Osteoblast (primary cell): Measurements from ENCODE around the gene CSTF3. TPM values are rescaled to one million over a fixed set of nuclear protein-coding genes. Genes with fewer than 3 reads are reported as not detected.
A peak's percentile ranks its signal among the peaks of the same experiment; 100 is the strongest.

Experiments used
- DNase-seq: peaks from one replicate; pipeline ENCODE4 v3.0.0; 2011; ENCODE audit warnings: low spot score, mixed read lengths; ENCODE audit not compliant: insufficient read length; ENCODE audit errors: missing footprints
- H2AFZ ChIP-seq: 2 replicates; pipeline ENCODE4 v1.6.0; 2011; ENCODE audit warnings: mild to moderate bottlenecking, low read length
- H3K27ac ChIP-seq: 2 replicates; pipeline ENCODE4 v1.5.1; 2011; ENCODE audit warnings: mild to moderate bottlenecking, low read depth, low read length, moderate library complexity
- H3K27me3 ChIP-seq: 2 replicates; pipeline ENCODE4 v1.6.0; 2012; ENCODE audit warnings: mild to moderate bottlenecking, control low read depth, inconsistent platforms, low read length, moderate library complexity; ENCODE audit not compliant: insufficient read depth
- H3K36me3 ChIP-seq: 2 replicates; pipeline ENCODE4 v1.5.1; 2011; ENCODE audit warnings: mild to moderate bottlenecking, low read length, control low read depth, moderate library complexity; ENCODE audit not compliant: insufficient read depth
- H3K4me1 ChIP-seq: 2 replicates; pipeline ENCODE4 v1.5.1; 2011; ENCODE audit warnings: mild to moderate bottlenecking, low read length, control low read depth, moderate library complexity; ENCODE audit not compliant: insufficient read depth
- H3K4me2 ChIP-seq: 2 replicates; pipeline ENCODE4 v1.6.0; 2011; ENCODE audit warnings: mild to moderate bottlenecking, low read length; ENCODE audit not compliant: insufficient read depth
- H3K4me3 ChIP-seq: fragments of 200-600 bp; sonication (generic); 3 replicates; pipeline ENCODE4 v1.5.1; 2012; ENCODE audit warnings: mild to moderate bottlenecking, low read length, inconsistent platforms; ENCODE audit not compliant: insufficient read depth
- H3K79me2 ChIP-seq: 2 replicates; pipeline ENCODE4 v1.6.0; 2012; ENCODE audit warnings: mild to moderate bottlenecking, low read length, control low read depth, inconsistent platforms; ENCODE audit not compliant: insufficient read depth
- H3K9me3 ChIP-seq: 2 replicates; pipeline ENCODE4 v1.5.1; 2011; ENCODE audit warnings: low read depth, low read length, control low read depth
- H4K20me1 ChIP-seq: 2 replicates; pipeline ENCODE4 v1.6.0; 2012; ENCODE audit warnings: mild to moderate bottlenecking, low read length, control low read depth; ENCODE audit not compliant: insufficient read depth
- total RNA-seq: library from RNA; depleted of rRNA; stranded (reverse); fragments of >200 nt; gene quantifications from 2 replicates; pipeline ENCODE4 v1.2.3, GENCODE V29; 2012
- TF ChIP-seq, protein P1 (sequence below): IDR thresholded peaks from 2 replicates; pipeline ENCODE4 v1.5.1; 2011; ENCODE audit warnings: mild to moderate bottlenecking, low read depth, low read length, moderate library complexity; ENCODE audit errors: extremely low read depth

The CSTF3 gene
- total RNA-seq, 1 donor: 16.3 TPM

DNA sequence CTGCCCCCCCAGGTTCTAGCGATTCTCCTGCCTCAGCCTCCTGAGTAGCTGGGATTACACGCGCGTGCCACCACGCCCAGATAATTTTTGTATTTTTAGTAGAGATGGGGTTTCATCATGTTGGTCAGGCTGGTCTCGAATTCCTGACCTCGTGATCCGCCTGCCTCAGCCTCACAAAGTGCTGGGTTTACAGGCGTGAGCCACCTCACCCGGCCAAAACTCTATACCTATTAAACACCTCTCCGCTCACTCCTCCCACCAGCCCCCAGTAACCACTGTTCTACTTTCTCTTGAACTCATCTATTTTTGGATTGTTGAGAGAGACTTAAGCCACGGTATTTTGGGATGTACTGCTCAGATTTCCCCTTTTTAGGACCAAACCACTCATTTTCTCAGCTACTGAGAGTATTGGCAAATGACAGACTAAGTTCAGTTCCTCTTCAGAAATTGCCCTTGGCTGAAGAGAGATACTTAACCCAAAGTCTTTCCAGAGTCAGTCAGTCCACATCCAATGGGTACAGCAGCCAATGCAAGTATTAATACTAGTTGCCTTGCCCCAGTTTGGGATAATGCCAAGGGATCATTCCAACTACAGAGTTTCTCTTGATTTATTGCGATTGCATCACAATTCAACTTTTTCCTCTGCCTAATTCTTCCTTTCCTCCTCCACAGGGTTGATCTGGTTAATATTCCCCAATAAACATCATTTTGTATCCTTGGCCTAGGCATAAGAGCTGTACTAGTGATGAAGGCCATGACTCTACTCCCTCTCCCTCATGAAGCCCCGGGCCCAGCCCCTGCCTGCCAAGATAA is 36.8 kb upstream of the CSTF3 start:
- no peaks in the 10 kb centered on the region for H3K4me1 ChIP-seq
- no peak for DNase-seq
- no peak overlapping the region for H3K27ac ChIP-seq
- no peaks in the 10 kb centered on the region for H3K79me2 ChIP-seq
- no peaks in the 10 kb centered on the region for H3K36me3 ChIP-seq
- no peaks in the 10 kb centered on the region for H3K9me3 ChIP-seq
- H4K20me1 ChIP-seq: no peaks in the 10 kb centered on the region
- H3K4me3 ChIP-seq: no peak overlapping the region
- TF ChIP-seq, protein P1, sequence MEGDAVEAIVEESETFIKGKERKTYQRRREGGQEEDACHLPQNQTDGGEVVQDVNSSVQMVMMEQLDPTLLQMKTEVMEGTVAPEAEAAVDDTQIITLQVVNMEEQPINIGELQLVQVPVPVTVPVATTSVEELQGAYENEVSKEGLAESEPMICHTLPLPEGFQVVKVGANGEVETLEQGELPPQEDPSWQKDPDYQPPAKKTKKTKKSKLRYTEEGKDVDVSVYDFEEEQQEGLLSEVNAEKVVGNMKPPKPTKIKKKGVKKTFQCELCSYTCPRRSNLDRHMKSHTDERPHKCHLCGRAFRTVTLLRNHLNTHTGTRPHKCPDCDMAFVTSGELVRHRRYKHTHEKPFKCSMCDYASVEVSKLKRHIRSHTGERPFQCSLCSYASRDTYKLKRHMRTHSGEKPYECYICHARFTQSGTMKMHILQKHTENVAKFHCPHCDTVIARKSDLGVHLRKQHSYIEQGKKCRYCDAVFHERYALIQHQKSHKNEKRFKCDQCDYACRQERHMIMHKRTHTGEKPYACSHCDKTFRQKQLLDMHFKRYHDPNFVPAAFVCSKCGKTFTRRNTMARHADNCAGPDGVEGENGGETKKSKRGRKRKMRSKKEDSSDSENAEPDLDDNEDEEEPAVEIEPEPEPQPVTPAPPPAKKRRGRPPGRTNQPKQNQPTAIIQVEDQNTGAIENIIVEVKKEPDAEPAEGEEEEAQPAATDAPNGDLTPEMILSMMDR: no peak
- H3K27me3 ChIP-seq: no peaks in the 10 kb centered on the region
- no peak overlapping the region for H3K4me2 ChIP-seq
- no peak overlapping the region for H2AFZ ChIP-seq

DNA sequence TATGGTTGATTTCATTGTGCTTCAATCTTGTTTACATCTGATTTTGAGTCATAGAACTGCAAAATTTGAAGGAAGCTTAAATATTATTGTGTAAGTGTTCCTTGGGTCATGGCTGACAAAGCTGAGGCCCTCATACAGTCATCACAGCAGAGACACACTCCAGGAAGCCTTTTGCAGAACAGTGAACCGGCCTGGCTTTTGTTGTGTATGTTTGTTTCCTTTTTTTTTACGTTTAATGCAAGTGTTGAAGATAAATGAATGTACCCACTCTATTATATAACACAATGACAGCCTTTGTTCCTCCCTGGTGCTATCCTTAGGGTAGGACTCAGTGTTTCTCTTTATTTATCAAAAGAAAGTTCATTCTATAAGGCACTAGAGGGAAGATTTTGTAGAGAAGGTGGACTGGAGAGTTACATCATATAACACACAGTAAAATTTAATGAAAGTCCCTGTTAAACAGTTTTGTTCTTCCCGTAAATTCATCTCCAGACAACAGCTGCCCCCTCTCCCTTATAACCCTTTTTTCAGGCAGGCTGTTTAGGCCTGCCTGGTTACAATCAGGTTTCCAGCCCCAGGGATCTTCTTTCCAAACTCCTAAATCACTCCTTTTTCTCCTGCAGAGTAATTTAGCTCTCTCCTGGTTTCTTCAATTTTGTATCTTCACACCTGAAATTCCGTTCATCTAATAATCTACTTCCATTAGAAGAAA is 34.3 kb upstream of the CSTF3 start:
- Histone ChIP-seq H3K79me2 (no peaks in the 10 kb centered on the region), H3K27me3 (no peaks in the 10 kb centered on the region), H3K27ac (no peak overlapping the region), H3K4me1 (no peaks in the 10 kb centered on the region), H3K4me3 (no peak overlapping the region), H4K20me1 (no peaks in the 10 kb centered on the region), H3K36me3 (no peaks in the 10 kb centered on the region), H3K9me3 (no peaks in the 10 kb centered on the region), H3K4me2 (no peak overlapping the region), H2AFZ (peak overlapping the region; percentile 14)
- DNase-seq: peak; percentile 63
- TF ChIP-seq, protein P1: no peak

DNA sequence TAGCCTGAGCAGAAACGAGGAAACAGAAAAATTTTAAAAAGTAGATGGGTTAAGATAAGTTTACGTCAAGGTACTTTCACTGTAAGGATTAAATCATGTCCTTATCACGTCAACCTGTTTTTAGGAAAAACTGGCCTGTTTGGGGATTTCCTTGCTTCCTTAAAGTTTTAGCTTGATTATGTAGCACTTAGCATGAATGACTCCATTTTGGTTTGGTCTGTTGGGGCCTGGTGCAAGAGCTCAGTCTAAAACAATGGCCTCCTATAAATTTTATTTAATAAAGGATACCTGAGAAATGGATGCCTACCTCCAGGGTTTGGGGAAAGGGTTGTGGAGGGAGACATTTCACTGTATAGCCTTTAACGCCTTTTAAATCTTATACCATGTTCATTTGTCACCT is 33.2 kb upstream of the CSTF3 start:
- H3K4me1 ChIP-seq: no peaks in the 10 kb centered on the region
- no peaks in the 10 kb centered on the region for H3K27me3 ChIP-seq
- no peaks in the 10 kb centered on the region for H3K36me3 ChIP-seq
- no peaks in the 10 kb centered on the region for H4K20me1 ChIP-seq
- H3K4me2 ChIP-seq: no peak overlapping the region
- no peak overlapping the region for H3K4me3 ChIP-seq
- H3K79me2 ChIP-seq: no peaks in the 10 kb centered on the region
- DNase-seq: no peak
- no peak overlapping the region for H2AFZ ChIP-seq
- H3K9me3 ChIP-seq: no peaks in the 10 kb centered on the region
- H3K27ac ChIP-seq: no peak overlapping the region
- TF ChIP-seq, protein P1: no peak

DNA sequence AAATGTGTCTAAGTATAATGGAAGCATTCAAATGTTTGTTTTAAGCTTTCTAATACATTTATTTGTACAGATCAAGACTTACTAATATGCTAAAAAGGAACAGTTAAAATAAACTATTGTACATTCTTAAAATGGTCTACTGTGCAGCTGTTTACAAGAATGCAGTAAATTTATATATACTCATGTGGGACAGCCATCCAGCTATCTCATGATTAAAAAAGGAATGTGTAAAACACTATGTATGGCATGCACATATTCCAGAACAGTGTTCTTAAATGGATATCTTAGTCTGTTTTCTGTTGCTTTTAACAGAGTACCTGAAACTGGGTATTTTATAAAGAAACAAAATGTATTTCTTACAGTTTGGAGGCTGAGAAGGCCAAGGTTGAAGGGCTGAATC is 30.2 kb upstream of the CSTF3 start:
- Histone ChIP-seq H3K36me3 (no peaks in the 10 kb centered on the region), H3K27me3 (no peaks in the 10 kb centered on the region), H4K20me1 (no peaks in the 10 kb centered on the region), H3K4me1 (no peaks in the 10 kb centered on the region), H3K27ac (no peak overlapping the region), H3K79me2 (no peaks in the 10 kb centered on the region), H3K9me3 (no peaks in the 10 kb centered on the region), H3K4me3 (no peak overlapping the region), H3K4me2 (no peak overlapping the region), H2AFZ (no peak overlapping the region)
- no peak for DNase-seq
- TF ChIP-seq, protein P1: no peak
